ENCODE data around the gene THAP4.
"Not testable (repeated sequence)": the region's sequence is repeated elsewhere in the genome, so short reads cannot be mapped to it uniquely, and the experiment has no call there.

The THAP4 gene

DNA sequence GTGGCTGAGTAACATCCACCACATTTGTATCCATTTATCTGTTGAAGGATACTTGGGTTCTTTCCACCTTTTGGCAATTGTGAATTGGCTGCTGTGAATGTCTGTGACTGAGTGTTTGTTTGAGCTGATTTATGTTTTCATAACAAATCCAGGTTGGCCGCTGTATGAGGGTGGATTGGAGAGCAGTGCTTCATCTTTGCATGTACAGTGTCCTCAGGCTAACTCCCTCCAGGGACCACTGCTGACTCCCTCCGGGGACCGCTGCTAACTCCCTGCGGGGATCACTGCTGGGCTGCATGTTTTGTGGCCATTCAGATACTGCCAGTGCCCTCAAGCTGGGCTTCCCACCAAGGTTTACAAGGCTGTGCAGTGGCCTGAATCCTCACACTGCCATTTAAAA lies 68.2 kb downstream of the THAP4 start:
- Histone ChIP-seq H3K79me2 (ENCODE audit: insufficient read depth, low read length) (no peaks in the 10 kb centered on the region), H3K36me3 (ENCODE audit: insufficient read depth, low read length) (no peaks in the 10 kb centered on the region), H3K4me2 (ENCODE audit: insufficient read depth, low read length) (no peak overlapping the region), H3K4me1 (ENCODE audit: insufficient read depth, low read length) (no peaks in the 10 kb centered on the region), H3K9me3 (ENCODE audit: insufficient read depth, low read length, severe bottlenecking) (no peaks in the 10 kb centered on the region), H3K9ac (ENCODE audit: low read depth, low read length) (no peak overlapping the region), H4K20me1 (ENCODE audit: insufficient read depth, low read length) (no peaks in the 10 kb centered on the region), H3K27ac (ENCODE audit: low read length) (no peak overlapping the region), H3K27me3 (ENCODE audit: insufficient read depth, low read length, poor library complexity) (no peaks in the 10 kb centered on the region), H3K4me3 (ENCODE audit: low read depth in 1 of 2, low read length in 2 of 2) (no peak overlapping the region), H2AFZ (ENCODE audit: low read depth, low read length) (no peak overlapping the region)
- TF ChIP-seq, protein P1, sequence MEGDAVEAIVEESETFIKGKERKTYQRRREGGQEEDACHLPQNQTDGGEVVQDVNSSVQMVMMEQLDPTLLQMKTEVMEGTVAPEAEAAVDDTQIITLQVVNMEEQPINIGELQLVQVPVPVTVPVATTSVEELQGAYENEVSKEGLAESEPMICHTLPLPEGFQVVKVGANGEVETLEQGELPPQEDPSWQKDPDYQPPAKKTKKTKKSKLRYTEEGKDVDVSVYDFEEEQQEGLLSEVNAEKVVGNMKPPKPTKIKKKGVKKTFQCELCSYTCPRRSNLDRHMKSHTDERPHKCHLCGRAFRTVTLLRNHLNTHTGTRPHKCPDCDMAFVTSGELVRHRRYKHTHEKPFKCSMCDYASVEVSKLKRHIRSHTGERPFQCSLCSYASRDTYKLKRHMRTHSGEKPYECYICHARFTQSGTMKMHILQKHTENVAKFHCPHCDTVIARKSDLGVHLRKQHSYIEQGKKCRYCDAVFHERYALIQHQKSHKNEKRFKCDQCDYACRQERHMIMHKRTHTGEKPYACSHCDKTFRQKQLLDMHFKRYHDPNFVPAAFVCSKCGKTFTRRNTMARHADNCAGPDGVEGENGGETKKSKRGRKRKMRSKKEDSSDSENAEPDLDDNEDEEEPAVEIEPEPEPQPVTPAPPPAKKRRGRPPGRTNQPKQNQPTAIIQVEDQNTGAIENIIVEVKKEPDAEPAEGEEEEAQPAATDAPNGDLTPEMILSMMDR (IDR thresholded peaks at IDR 0.05; ENCODE audit: borderline replicate concordance, extremely low read depth, low read length, poor library complexity, severe bottlenecking), result no peak
- no peak for TF ChIP-seq EZH2 (IDR thresholded peaks at IDR 0.05; ENCODE audit: borderline replicate concordance, low read depth, low read length, severe bottlenecking)
- ATAC-seq (ENCODE audit: insufficient read depth, low read depth) (no peak), DNase-seq (no peak)

DNA sequence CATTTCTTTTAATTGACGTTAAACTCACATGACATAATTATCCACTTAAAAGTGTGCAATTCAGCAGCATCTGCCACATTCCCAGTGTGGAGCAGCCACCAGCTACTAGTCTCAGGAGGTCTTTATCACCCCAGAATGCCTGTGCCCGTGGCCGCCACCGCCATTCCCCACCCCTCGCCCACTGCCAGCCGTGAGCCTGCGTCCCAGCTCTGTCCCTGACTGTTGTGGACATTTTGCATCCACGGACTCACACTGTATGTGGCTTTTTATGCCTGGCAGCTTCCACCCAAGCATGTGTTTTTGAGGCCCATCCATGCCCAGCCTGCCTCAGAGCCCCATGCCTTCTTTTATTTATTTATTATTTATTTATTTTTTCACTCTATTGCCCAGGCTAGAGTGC lies 69.2 kb downstream of the THAP4 start:
- Histone ChIP-seq H4K20me1 (ENCODE audit: insufficient read depth, low read length) (no peaks in the 10 kb centered on the region), H3K9me3 (ENCODE audit: insufficient read depth, low read length, severe bottlenecking) (no peaks in the 10 kb centered on the region), H3K9ac (ENCODE audit: low read depth, low read length) (no peak overlapping the region), H2AFZ (ENCODE audit: low read depth, low read length) (no peak overlapping the region), H3K27me3 (ENCODE audit: insufficient read depth, low read length, poor library complexity) (no peaks in the 10 kb centered on the region), H3K79me2 (ENCODE audit: insufficient read depth, low read length) (no peaks in the 10 kb centered on the region), H3K27ac (ENCODE audit: low read length) (no peak overlapping the region), H3K4me3 (ENCODE audit: low read depth in 1 of 2, low read length in 2 of 2) (no peak overlapping the region), H3K4me1 (ENCODE audit: insufficient read depth, low read length) (no peaks in the 10 kb centered on the region), H3K36me3 (ENCODE audit: insufficient read depth, low read length) (no peaks in the 10 kb centered on the region), H3K4me2 (ENCODE audit: insufficient read depth, low read length) (no peak overlapping the region)
- ATAC-seq (ENCODE audit: insufficient read depth, low read depth), result no peak
- TF ChIP-seq EZH2 (IDR thresholded peaks at IDR 0.05; ENCODE audit: borderline replicate concordance, low read depth, low read length, severe bottlenecking), result no peak
- TF ChIP-seq, protein P1 (IDR thresholded peaks at IDR 0.05; ENCODE audit: borderline replicate concordance, extremely low read depth, low read length, poor library complexity, severe bottlenecking), result no peak
- no peak for DNase-seq

DNA sequence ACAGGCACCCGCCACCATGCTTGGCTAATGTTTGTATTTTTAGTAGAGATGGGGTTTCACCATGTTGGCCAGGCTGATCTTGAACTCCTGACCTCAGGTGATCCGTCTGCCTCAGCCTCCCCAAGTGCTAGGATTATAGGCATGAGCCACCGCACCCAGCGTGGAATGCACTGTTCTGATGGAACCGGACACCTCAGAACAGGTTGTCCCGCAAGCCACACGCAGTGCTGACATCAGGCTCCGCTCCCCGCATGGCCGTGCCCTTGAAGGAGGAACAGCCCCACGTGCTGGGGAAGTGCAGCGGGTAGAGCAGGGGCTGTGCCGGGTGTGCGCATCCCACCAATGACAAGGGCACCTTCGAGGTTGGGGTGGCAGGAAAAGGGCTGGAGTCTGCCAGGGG lies 69.7 kb downstream of the THAP4 start:
- not testable (repeated sequence) for H3K9me3 ChIP-seq (ENCODE audit: insufficient read depth, low read length, severe bottlenecking); H3K79me2 ChIP-seq (ENCODE audit: insufficient read depth, low read length); H3K27me3 ChIP-seq (ENCODE audit: insufficient read depth, low read length, poor library complexity); DNase-seq; H3K4me1 ChIP-seq (ENCODE audit: insufficient read depth, low read length); H3K4me2 ChIP-seq (ENCODE audit: insufficient read depth, low read length); H3K4me3 ChIP-seq (ENCODE audit: low read depth in 1 of 2, low read length in 2 of 2); H4K20me1 ChIP-seq (ENCODE audit: insufficient read depth, low read length); H3K36me3 ChIP-seq (ENCODE audit: insufficient read depth, low read length); H3K27ac ChIP-seq (ENCODE audit: low read length); ATAC-seq (ENCODE audit: insufficient read depth, low read depth); H2AFZ ChIP-seq (ENCODE audit: low read depth, low read length); H3K9ac ChIP-seq (ENCODE audit: low read depth, low read length)

DNA sequence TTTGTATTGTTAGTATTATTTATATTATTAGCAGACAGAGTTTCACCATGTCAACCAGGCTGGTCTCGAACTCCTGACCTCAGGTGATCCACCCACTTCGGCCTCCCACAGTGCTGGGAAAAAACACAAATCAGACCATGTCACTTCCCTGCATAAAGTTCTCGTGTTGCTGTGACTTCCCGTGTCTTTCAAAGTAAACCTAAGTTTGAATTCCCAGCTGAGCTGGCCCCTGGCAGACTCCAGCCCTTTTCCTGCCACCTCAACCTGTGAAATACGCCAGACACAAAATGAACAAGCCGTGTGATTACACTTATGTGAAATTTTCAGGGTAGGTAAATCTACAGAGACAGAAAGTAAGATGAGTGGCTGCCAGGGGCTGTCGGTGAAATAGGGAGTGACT lies 70.5 kb downstream of the THAP4 start:
- H3K79me2 ChIP-seq (ENCODE audit: insufficient read depth, low read length), result no peaks in the 10 kb centered on the region
- no peaks in the 10 kb centered on the region for H3K36me3 ChIP-seq (ENCODE audit: insufficient read depth, low read length)
- H3K4me3 ChIP-seq (ENCODE audit: low read depth in 1 of 2, low read length in 2 of 2), result no peak overlapping the region
- no peak overlapping the region for H3K4me2 ChIP-seq (ENCODE audit: insufficient read depth, low read length)
- H4K20me1 ChIP-seq (ENCODE audit: insufficient read depth, low read length), result no peaks in the 10 kb centered on the region
- DNase-seq, result no peak
- H3K4me1 ChIP-seq (ENCODE audit: insufficient read depth, low read length), result no peaks in the 10 kb centered on the region
- no peak overlapping the region for H3K27ac ChIP-seq (ENCODE audit: low read length)
- no peak overlapping the region for H3K9ac ChIP-seq (ENCODE audit: low read depth, low read length)
- TF ChIP-seq, protein P1 (IDR thresholded peaks at IDR 0.05; ENCODE audit: borderline replicate concordance, extremely low read depth, low read length, poor library complexity, severe bottlenecking), result no peak
- no peak for TF ChIP-seq EZH2 (IDR thresholded peaks at IDR 0.05; ENCODE audit: borderline replicate concordance, low read depth, low read length, severe bottlenecking)
- no peak for ATAC-seq (ENCODE audit: insufficient read depth, low read depth)
- no peak overlapping the region for H2AFZ ChIP-seq (ENCODE audit: low read depth, low read length)
- H3K9me3 ChIP-seq (ENCODE audit: insufficient read depth, low read length, severe bottlenecking), result no peaks in the 10 kb centered on the region
- H3K27me3 ChIP-seq (ENCODE audit: insufficient read depth, low read length, poor library complexity), result no peaks in the 10 kb centered on the region

DNA sequence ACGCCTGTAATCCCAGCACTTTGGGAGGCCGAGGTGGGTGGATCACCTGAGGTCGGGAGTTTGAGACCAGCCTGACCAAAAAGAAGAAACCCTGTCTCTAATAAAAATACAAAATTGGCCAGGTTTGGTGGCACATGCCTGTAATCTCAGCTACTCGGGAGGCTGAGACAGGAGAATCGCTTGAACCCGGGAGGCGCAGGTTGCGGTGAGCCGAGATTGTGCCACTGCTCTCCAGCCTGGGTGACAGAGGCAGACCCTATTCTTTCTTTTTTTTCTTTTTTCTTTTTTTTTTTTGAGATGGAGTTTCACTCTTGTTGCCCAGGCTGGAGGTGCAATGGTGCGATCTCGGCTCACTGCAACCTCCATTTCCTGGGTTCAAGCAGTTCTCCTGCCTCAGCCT lies 70.9 kb downstream of the THAP4 start:
- H4K20me1 ChIP-seq (ENCODE audit: insufficient read depth, low read length); DNase-seq; H3K36me3 ChIP-seq (ENCODE audit: insufficient read depth, low read length); H3K4me3 ChIP-seq (ENCODE audit: low read depth in 1 of 2, low read length in 2 of 2); H3K4me1 ChIP-seq (ENCODE audit: insufficient read depth, low read length); H3K27me3 ChIP-seq (ENCODE audit: insufficient read depth, low read length, poor library complexity); H3K4me2 ChIP-seq (ENCODE audit: insufficient read depth, low read length); H2AFZ ChIP-seq (ENCODE audit: low read depth, low read length); H3K27ac ChIP-seq (ENCODE audit: low read length); ATAC-seq (ENCODE audit: insufficient read depth, low read depth); H3K9ac ChIP-seq (ENCODE audit: low read depth, low read length); H3K79me2 ChIP-seq (ENCODE audit: insufficient read depth, low read length); H3K9me3 ChIP-seq (ENCODE audit: insufficient read depth, low read length, severe bottlenecking): not testable (repeated sequence)

Data from DND-41 (cell line).